ENCODE results near the gene KCTD18. TPM values are rescaled to one million over a fixed set of nuclear protein-coding genes. Genes with fewer than 3 reads are reported as not detected.

KCTD18 gene
- total RNA-seq, 4 donors from 2014 or later, result 23.2 to 31.0 (median 26.4) TPM

- Histone ChIP-seq H3K4me1 (peaks cover 0 to 15% (median 4%) of the 10 kb centered on the region in 4 donors), H3K9me3 (no peaks in the 10 kb centered on the region), H3K4me3 (no peak overlapping the region), H3K27me3 (no peaks in the 10 kb centered on the region), H3K27ac (replicated peaks in 1 of 4) (no peak overlapping the region), H3K36me3 (peaks cover 6 to 44% (median 30%) of the 10 kb centered on the region in 4 donors)
- TF ChIP-seq CTCF (IDR thresholded peaks at IDR 0.05) (no peak), POLR2A (IDR thresholded peaks at IDR 0.05; ENCODE audit: low read depth) (no peak), POLR2AphosphoS5 (IDR thresholded peaks at IDR 0.05) (no peak), EP300 (IDR thresholded peaks at IDR 0.05) (no peak)
- intact Hi-C loops (cut with DNase I), result no loop called here
- no peak for DNase-seq (ENCODE audit: extremely low spot score)
- 83% methylated on average over 1 of the region's 1 CpG for WGBS
Observed at GRCh38 chr2:200442471-200442870, 67.4 kb downstream of the KCTD18 start.

DNA sequence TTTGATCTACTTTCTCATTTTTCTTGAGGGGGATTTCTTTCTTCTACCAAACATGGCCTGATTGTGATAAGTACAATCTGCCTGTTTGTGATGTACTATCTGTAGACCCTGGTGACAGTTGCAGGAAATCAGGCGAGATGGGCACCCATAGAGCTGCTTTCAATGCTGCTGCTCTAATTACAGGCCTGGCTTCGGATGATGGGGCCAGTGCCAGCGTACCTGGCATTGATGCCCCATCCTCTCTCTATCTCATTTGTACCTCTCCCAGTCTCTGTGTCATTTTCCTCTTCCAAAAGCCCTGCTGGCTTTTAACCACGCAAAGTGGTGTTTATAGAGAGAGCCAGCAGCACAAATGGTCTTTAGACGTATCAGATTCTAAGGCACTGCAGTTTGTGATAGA is 69.9 kb downstream of the KCTD18 start:
- no peak overlapping the region for H3K4me3 ChIP-seq
- peaks cover 0 to 15% (median 4%) of the 10 kb centered on the region in 4 donors for H3K4me1 ChIP-seq
- DNase-seq (ENCODE audit: extremely low spot score), result no peak
- intact Hi-C loops (cut with DNase I), result no loop called here
- WGBS, result 100% methylated on average over 5 of the region's 5 CpGs
- TF ChIP-seq POLR2AphosphoS5 (IDR thresholded peaks at IDR 0.05) (no peak), CTCF (IDR thresholded peaks at IDR 0.05) (no peak), POLR2A (IDR thresholded peaks at IDR 0.05; ENCODE audit: low read depth) (no peak), EP300 (IDR thresholded peaks at IDR 0.05) (no peak)
- H3K36me3 ChIP-seq, result peaks cover 6 to 39% (median 28%) of the 10 kb centered on the region in 4 donors
- H3K27me3 ChIP-seq, result no peaks in the 10 kb centered on the region
- no peaks in the 10 kb centered on the region for H3K9me3 ChIP-seq
- no peak overlapping the region for H3K27ac ChIP-seq (replicated peaks in 1 of 4)

Other genes starting within 250 kb of the KCTD18 start
- 100 to 1,000 TPM in 1 of 4 donors, 10 to 100 TPM in 3; 51.9 to 151 (median 78.9) TPM for gene SPATS2L, start 203.4 kb downstream of the KCTD18 start, total RNA-seq
- gene SGO2, start 16.1 kb upstream of the KCTD18 start, total RNA-seq, result 1 to 10 TPM in 3 of 4 donors, under 1 TPM in 1; 0.71 to 2.5 (median 1.9) TPM
- 100 to 1,000 TPM in 1 of 4 donors, 10 to 100 TPM in 3; 54.0 to 113 (median 81.9) TPM for gene AOX1, start 75.9 kb upstream of the KCTD18 start, total RNA-seq

All from esophagus muscularis mucosa (tissue), 4 donors.